Adrenal gland (tissue), 12 donors: ENCODE measurements around the gene RBM47. TPM values are rescaled to one million over a fixed set of nuclear protein-coding genes. Genes with fewer than 3 reads are reported as not detected.

ENCODE experiments used
- DNase-seq, 7 donors: peaks; one replicate each; pipeline ENCODE4 v3.0.0-alpha.2; 2019 to 2020
- H3K27ac ChIP-seq, 5 donors: fragments of 200-600 bp; sonication (generic) in 4 of 5; 1 replicate in 3 of 5; 2 replicates in 2 of 5; pipeline versions ENCODE4 v1.5.1 to v1.8.0; 2016 to 2020; ENCODE audit warnings: mild to moderate bottlenecking in 1 of 5
- H3K27me3 ChIP-seq: fragments of 200-600 bp; 2 replicates; pipeline ENCODE4 v1.8.0; 2021
- H3K36me3 ChIP-seq, 2 donors: fragments of 200-600 bp; replicated peaks in 1 of 2; 1 replicate in 1 of 2; 2 replicates in 1 of 2; pipeline versions ENCODE4 v1.5.1 to v1.8.0; 2018 to 2022
- H3K4me1 ChIP-seq, 2 donors: fragments of 200-600 bp; replicated peaks in 1 of 2; 1 replicate in 1 of 2; 2 replicates in 1 of 2; pipeline versions ENCODE4 v1.5.1 to v1.8.0; 2018 to 2021
- H3K4me3 ChIP-seq, 4 donors: fragments of 200-600 bp; sonication (generic) in 3 of 4; one replicate each; pipeline ENCODE4 v1.5.1; 2016 to 2018
- H3K9me3 ChIP-seq, 3 donors: fragments of 200-600 bp; sonication (generic) in 1 of 3; replicated peaks in 1 of 3; 1 replicate in 2 of 3; 2 replicates in 1 of 3; pipeline versions ENCODE4 v1.5.1 to v1.8.0; 2016 to 2021
- CTCF ChIP-seq, 6 experiments: fragments of 450-650 bp in 4 of 6; fragments of 200-600 bp in 2 of 6; sonication (generic) in 1 of 6; IDR thresholded peaks; 1 replicate in 5 of 6; 2 replicates in 1 of 6; pipeline versions ENCODE4 v1.5.1 to v1.8.0; 2016 to 2021; ENCODE audit warnings: antibody characterized with exemption in 6 of 6, mild to moderate bottlenecking in 2 of 6, moderate library complexity in 1 of 6
- POLR2A ChIP-seq, 2 donors: fragments of 450-650 bp; IDR thresholded peaks; one replicate each; pipeline ENCODE4 v1.6.1; 2017; ENCODE audit warnings: antibody characterized with exemption in 2 of 2, mild to moderate bottlenecking in 2 of 2, moderate library complexity in 1 of 2
- WGBS, 4 donors: extraction: QIAGEN DNeasy Blood & Tissue Kit in 2 of 4; methylation state at CpG; one replicate each; pipeline versions ENCODE4 v1.1.5 to v1.1.7; 2013 to 2017; 5-methylcytosine and 5-hydroxymethylcytosine counted together
- intact Hi-C, 2 donors: fragments of 100-400 bp; cut with DNase I; formaldehyde crosslinking; loops; one replicate each; pipeline versions ENCODE4 v1.14.1 to v1.15.0; 2022 to 2023
- polyA plus RNA-seq, 3 donors: library from polyadenylated mRNA; stranded (reverse); fragments of 200-250 nt in 2 of 3; fragments of 350-450 nt in 1 of 3; fragmentation: Illumina TruSeq in 1 of 3; extraction: RNeasy Lipid Tissue Mini Kit (QIAGEN cat#74804) in 1 of 3; gene quantifications; one replicate each; pipeline ENCODE4 v1.2.3, GENCODE V29; 2013 to 2014
- total RNA-seq, 9 donors: library from RNA; depleted of rRNA in 4 of 9; stranded (reverse); fragments of >200 nt in 4 of 9; fragments of 120-200 nt in 1 of 9; fragmentation: NEBNext Ultra II Directional in 1 of 9; extraction: Animal tissue kit (Norgen Biotek cat#: 25700) in 1 of 9; gene quantifications; one replicate each; pipeline versions ENCODE4 v1.1.0 to v1.2.4, GENCODE V29; 2013 to 2023
- donor health status: healthy with polysubstance abuse.
- donor health status: Bipolar disorder and iron deficiency.
- donor health status: DM: yes; HTN: yes; CAD: no.
- donor health status: DM: no; HTN: no; CAD: no.
- donor health status: DM: no; HTN: no; CAD: no.
- donor health status: DM: yes; HTN: yes; CAD: no.

The RBM47 gene
- total and polyA plus RNA-seq, 12 donors: 25.7 to 370 (median 155) TPM

- Histone ChIP-seq H3K36me3 (no peaks in the 10 kb centered on the region), H3K27ac (peak overlapping the region; percentile 67 to 84 (median 76)), H3K4me1 (peaks cover 43 to 54% of the 10 kb centered on the region in 2 donors), H3K27me3 (no peaks in the 10 kb centered on the region), H3K4me3 (peak overlapping the region in 1 of 4 donors; percentile 3), H3K9me3 (no peaks in the 10 kb centered on the region)
- no peak for DNase-seq
- intact Hi-C loops: no loop called here
- TF ChIP-seq CTCF (IDR thresholded peaks at IDR 0.05) (no peak), POLR2A (IDR thresholded peaks at IDR 0.05) (no peak)
- WGBS, 4 donors: 32 to 45% (median 36%) methylated on average over 5 of the region's 5 CpGs
Observed at GRCh38 chr4:40577588-40578253, 51.9 kb downstream of the RBM47 start.

GRCh38 chr4:40576651-40577480 is 52.8 kb downstream of the RBM47 start:
- DNase-seq: peak; percentile 58 to 92 (median 82)
- Histone ChIP-seq H3K4me1 (peaks cover 43 to 52% of the 10 kb centered on the region in 2 donors), H3K9me3 (no peaks in the 10 kb centered on the region), H3K4me3 (peak overlapping the region in 1 of 4 donors; percentile 3), H3K27ac (peak overlapping the region; percentile 67 to 84 (median 76)), H3K36me3 (no peaks in the 10 kb centered on the region), H3K27me3 (no peaks in the 10 kb centered on the region)
- intact Hi-C loops: no loop called here
- WGBS, 4 donors: 10 to 13% (median 11%) methylated on average over 6 to 7 of the region's 7 CpGs
- TF ChIP-seq CTCF (IDR thresholded peaks at IDR 0.05) (no peak), POLR2A (IDR thresholded peaks at IDR 0.05) (peak in 1 of 2 donors; percentile 47)

- intact Hi-C loops: no loop called here
- Histone ChIP-seq H3K27ac (peak overlapping the region; percentile 3 to 84 (median 53)), H3K27me3 (no peaks in the 10 kb centered on the region), H3K36me3 (no peaks in the 10 kb centered on the region), H3K4me3 (no peak overlapping the region), H3K4me1 (peaks cover 43 to 52% of the 10 kb centered on the region in 2 donors), H3K9me3 (no peaks in the 10 kb centered on the region)
- 61 to 89% (median 72%) methylated on average over 2 of the region's 2 CpGs for WGBS, 4 donors
- TF ChIP-seq POLR2A (IDR thresholded peaks at IDR 0.05) (no peak), CTCF (IDR thresholded peaks at IDR 0.05) (no peak)
- DNase-seq: no peak
Observed at GRCh38 chr4:40575846-40576245, 53.8 kb downstream of the RBM47 start.

GRCh38 chr4:40573593-40574311 is 55.9 kb downstream of the RBM47 start:
- Histone ChIP-seq H3K4me3 (no peak overlapping the region), H3K27me3 (no peaks in the 10 kb centered on the region), H3K36me3 (no peaks in the 10 kb centered on the region), H3K4me1 (peaks cover 36 to 48% of the 10 kb centered on the region in 2 donors), H3K9me3 (no peaks in the 10 kb centered on the region), H3K27ac (peak overlapping the region in 3 of 5 donors; percentile 17 to 73 (median 61))
- WGBS, 4 donors: 52 to 67% (median 60%) methylated on average over 6 of the region's 6 CpGs
- intact Hi-C loops: no loop called here
- TF ChIP-seq POLR2A (IDR thresholded peaks at IDR 0.05): no peak
- TF ChIP-seq CTCF (IDR thresholded peaks at IDR 0.05): no peak
- no peak for DNase-seq
